HepG2 (cell line): ENCODE measurements around the gene NPPA. TPM values are rescaled to one million over a fixed set of nuclear protein-coding genes. Genes with fewer than 3 reads are reported as not detected.
A peak's percentile ranks its signal among the peaks of the same experiment; 100 is the strongest.

ENCODE experiments used
- ATAC-seq: fragments of 200-7000 bp; cut with Tn5 transposase; 3 replicates; pipeline ENCODE4 v1.9.1; 2020; ENCODE audit warnings: mild to moderate bottlenecking, moderate library complexity
- BruUV-seq: library from RNA; stranded (reverse); fragments of 400-500 nt; replicated peaks from 2 replicates; lab custom pipeline; 2021; lab: Mats Ljungman, UMichigan
- CTCF ChIA-PET: fragments of 300-600 bp; formaldehyde crosslinking; extraction: SDS; loops from one replicate; lab custom pipeline; 2021; ENCODE audit warnings: low total read pairs, inconsistent platforms, low intra/inter-chr PET ratio; lab: Yijun Ruan, JAX
- POLR2A ChIA-PET: fragments of 350-600 bp; sonication (Branson Sonifier 250); formaldehyde crosslinking; loops from one replicate; lab custom pipeline; 2020; ENCODE audit warnings: antibody characterized with exemption, inconsistent platforms; lab: Yijun Ruan, JAX
- DNase-seq: peaks from one replicate; pipeline ENCODE4 v3.0.0-alpha.2; 2015; ENCODE audit warnings: low spot score
- FAIRE-seq: peaks from 3 replicates; lab custom pipeline; 2011; peaks lifted over from hg19 to GRCh38; lab: Jason Lieb, UNC
- H2AFZ ChIP-seq: one replicate; pipeline ENCODE4 v1.6.1; 2011; ENCODE audit warnings: low read length, inconsistent platforms
- H3K27ac ChIP-seq: fragments of 300-600 bp; 3 replicates; pipeline ENCODE4 v1.8.0; 2011; ENCODE audit warnings: mixed run types, mild to moderate bottlenecking, mixed read lengths, low read length, inconsistent platforms; ENCODE audit not compliant: insufficient read depth; ENCODE audit errors: extremely low read length
- H3K27me3 ChIP-seq, 2 experiments: fragments of 200-600 bp in 1 of 2; 2 replicates in 1 of 2; 3 replicates in 1 of 2; pipeline versions ENCODE4 v1.6.0 to v1.8.0; 2011; ENCODE audit warnings: low read length in 2 of 2, mild to moderate bottlenecking in 2 of 2, moderate library complexity in 2 of 2, inconsistent platforms in 1 of 2; ENCODE audit not compliant: insufficient read depth in 2 of 2, control insufficient read depth in 1 of 2
- H3K36me3 ChIP-seq, 2 experiments: fragments of 200-600 bp in 1 of 2; replicated peaks in 1 of 2; 2 replicates in 1 of 2; 3 replicates in 1 of 2; pipeline versions ENCODE4 v1.5.1 to v1.8.0; 2011; ENCODE audit warnings: low read length in 2 of 2, inconsistent platforms in 1 of 2; ENCODE audit not compliant: insufficient read depth in 2 of 2, control insufficient read depth in 1 of 2
- H3K4me1 ChIP-seq: 2 replicates; pipeline ENCODE4 v1.5.1; 2012; ENCODE audit warnings: low read length, inconsistent platforms; ENCODE audit not compliant: insufficient read depth
- H3K4me2 ChIP-seq: 2 replicates; pipeline ENCODE4 v1.6.0; 2011; ENCODE audit warnings: low read depth, low read length, inconsistent platforms
- H3K4me3 ChIP-seq, 3 experiments: fragments of 200-600 bp in 1 of 3; sonication (generic), shearing (Covaris generic) in 1 of 3; replicated peaks in 1 of 3; 2 replicates each; pipeline ENCODE4 v1.5.1; 2011 to 2016; ENCODE audit warnings: low read length in 3 of 3, inconsistent platforms in 2 of 3, low read depth in 2 of 3, mild to moderate bottlenecking in 2 of 3, control low read depth in 1 of 3, mixed read lengths in 1 of 3; ENCODE audit not compliant: insufficient read depth in 1 of 3
- H3K79me2 ChIP-seq: one replicate; pipeline ENCODE4 v1.6.1; 2011; ENCODE audit warnings: low read length, inconsistent platforms; ENCODE audit not compliant: insufficient read depth
- H3K9ac ChIP-seq: 2 replicates; pipeline ENCODE4 v1.6.0; 2011; ENCODE audit warnings: mild to moderate bottlenecking, low read depth, low read length, inconsistent platforms; ENCODE audit not compliant: insufficient read depth
- H3K9me3 ChIP-seq: 2 replicates; pipeline ENCODE4 v1.5.1; 2012; ENCODE audit warnings: mild to moderate bottlenecking, low read length
- H4K20me1 ChIP-seq: 2 replicates; pipeline ENCODE4 v1.6.0; 2011; ENCODE audit warnings: inconsistent platforms, mild to moderate bottlenecking, low read length, moderate library complexity; ENCODE audit not compliant: insufficient read depth
- CSRNP1 ChIP-seq: sonication (generic); formaldehyde crosslinking; IDR thresholded peaks from 2 replicates; pipeline ENCODE4 v1.8.1; 2023; ENCODE audit warnings: mild to moderate bottlenecking, missing genetic modification reagents
- HOXA9 ChIP-seq: sonication (generic); formaldehyde crosslinking; IDR thresholded peaks from 2 replicates; pipeline ENCODE4 v1.8.1; 2022; ENCODE audit warnings: missing genetic modification reagents, mild to moderate bottlenecking, moderate library complexity, borderline replicate concordance
- ISX ChIP-seq: sonication (generic); formaldehyde crosslinking; conservative IDR thresholded peaks from 2 replicates; pipeline ENCODE4 v1.5.0; 2020; ENCODE audit warnings: missing genetic modification reagents
- PHF21A ChIP-seq: sonication (generic); formaldehyde crosslinking; IDR thresholded peaks from 2 replicates; pipeline ENCODE4 v1.5.0; 2020; ENCODE audit warnings: mild to moderate bottlenecking, missing genetic modification reagents
- RORA ChIP-seq: sonication (generic); formaldehyde crosslinking; IDR thresholded peaks from 2 replicates; pipeline ENCODE4 v1.5.0; 2020; ENCODE audit warnings: mild to moderate bottlenecking, missing genetic modification reagents, moderate library complexity
- SP4 ChIP-seq: sonication (generic); formaldehyde crosslinking; IDR thresholded peaks from 2 replicates; pipeline ENCODE4 v1.8.1; 2023; ENCODE audit warnings: mild to moderate bottlenecking, missing genetic modification reagents
- ZBTB33 ChIP-seq: sonication (generic); formaldehyde crosslinking; IDR thresholded peaks from 2 replicates; pipeline ENCODE4 v1.4.0; 2020; ENCODE audit warnings: missing genetic modification reagents
- ZNF431 ChIP-seq: sonication (generic); formaldehyde crosslinking; IDR thresholded peaks from 2 replicates; pipeline ENCODE4 v1.9.0; 2022; ENCODE audit warnings: missing genetic modification reagents, low read depth, mild to moderate bottlenecking, borderline replicate concordance
- ZNF800 ChIP-seq: sonication (generic); formaldehyde crosslinking; IDR thresholded peaks from 2 replicates; pipeline ENCODE4 v1.4.0; 2020; ENCODE audit warnings: missing genetic modification reagents
- WGBS: methylation state at CpG from one replicate; pipeline ENCODE4 v1.1.6; 2017; ENCODE audit warnings: low lambda C conversion rate; 5-methylcytosine and 5-hydroxymethylcytosine counted together
- in situ Hi-C: cut with HindIII; loops from 2 replicates; pipeline ENCODE4 v1.10.0; 2017; ENCODE audit warnings: low pct_unique_long_range_greater_than_20kb; ENCODE audit not compliant: extremely low pct_ligation_motif_present
- intact Hi-C: fragments of 100-400 bp; cut with micrococcal nuclease; formaldehyde crosslinking; loops from one replicate; pipeline ENCODE4 v1.10.0; 2022; ENCODE audit not compliant: unreplicated experiment
- polyA plus RNA-seq, 8 experiments: library from polyadenylated mRNA; depleted of rRNA in 3 of 8; stranded (reverse) in 7 of 8; unstranded in 1 of 8; fragments of >200 nt; fragmentation: Illumina TruSeq in 4 of 8; extraction: Trizol in 4 of 8; gene quantifications; 2 replicates each; pipeline versions ENCODE4 v1.2.1 to v1.2.3, GENCODE V29; 2011 to 2016; ENCODE audit warnings: low read depth in 4 of 8, missing spikeins in 1 of 8, mixed read lengths in 1 of 8; ENCODE audit not compliant: insufficient read depth in 1 of 8
- total RNA-seq, 5 experiments: library from RNA; depleted of rRNA; stranded (reverse); fragments of >200 nt; fragmentation: Illumina TruSeq; extraction: Trizol; gene quantifications; 2 replicates each; pipeline ENCODE4 v1.2.3, GENCODE V29; 2016; ENCODE audit warnings: low read depth in 1 of 5

The NPPA gene
- total and polyA plus RNA-seq, 2 of the 13 experiments (the other 11 are each of a cell fraction or from before 2014, with no cell fraction given): not detected

GRCh38 chr1:11800756-11801433 is 46.7 kb downstream of the NPPA start:
- intact Hi-C loops (loop anchor here (5.0 kb wide), 1 partner anchor 149 kb away; the partner anchor contains the start of genes FBXO2 and FBXO44), in situ Hi-C loops (no loop called here)
- no peaks in the 10 kb centered on the region for H3K9me3 ChIP-seq
- TF ChIP-seq ZBTB33 (CRISPR knock-in tag) (peak; percentile 53), HOXA9 (CRISPR knock-in tag) (no peak)
- FAIRE-seq (no peak), ATAC-seq (no peak), DNase-seq (no peak)
- H3K4me2 ChIP-seq: no peak overlapping the region
- H2AFZ ChIP-seq: no peak overlapping the region
- peaks cover 3 to 12% of the 10 kb centered on the region in 2 experiments; a peak in 1 of 5 replicates for H3K36me3 ChIP-seq
- H4K20me1 ChIP-seq: no peaks in the 10 kb centered on the region
- peaks cover 30% of the 10 kb centered on the region for H3K4me1 ChIP-seq
- no peak overlapping the region for H3K27ac ChIP-seq
- BruUV-seq: no TSS peak
- H3K9ac ChIP-seq: no peak overlapping the region
- WGBS: 90% methylated on average over 9 of the region's 21 CpGs
- ChIA-PET POLR2A (no interaction called here), CTCF (no interaction called here)
- peaks cover 6% of the 10 kb centered on the region for H3K79me2 ChIP-seq
- no peaks in the 10 kb centered on the region for H3K27me3 ChIP-seq
- H3K4me3 ChIP-seq: no peak overlapping the region

- intact Hi-C loops: loop anchor here (5.0 kb wide), 1 partner anchor 148 kb away; the partner anchor contains the start of genes FBXO2 and FBXO44
- Histone ChIP-seq H4K20me1 (no peaks in the 10 kb centered on the region), H2AFZ (no peak overlapping the region), H3K9me3 (no peaks in the 10 kb centered on the region), H3K4me2 (no peak overlapping the region), H3K4me3 (no peak overlapping the region), H3K79me2 (peaks cover 6% of the 10 kb centered on the region), H3K27me3 (no peaks in the 10 kb centered on the region), H3K9ac (no peak overlapping the region), H3K36me3 (peaks cover 3 to 17% of the 10 kb centered on the region in 2 experiments; a peak in 1 of 5 replicates), H3K27ac (no peak overlapping the region), H3K4me1 (peaks cover 30% of the 10 kb centered on the region)
- DNase-seq (no peak), FAIRE-seq (no peak), ATAC-seq (no peak)
- 96% methylated on average over 8 of the region's 8 CpGs for WGBS
- BruUV-seq: no TSS peak
- in situ Hi-C loops: no loop called here
- POLR2A ChIA-PET: no interaction called here
- CTCF ChIA-PET: no interaction called here
- TF ChIP-seq SP4 (no peak), RORA (no peak), ZNF431 (CRISPR knock-in tag) (no peak), PHF21A (CRISPR knock-in tag) (no peak), ZNF800 (no peak), ISX (no peak), CSRNP1 (CRISPR knock-in tag) (no peak)
Observed at GRCh38 chr1:11800391-11800755, 47.2 kb downstream of the NPPA start.
